H9 (cell line): ENCODE measurements around the gene ARPP19. TPM values are rescaled to one million over a fixed set of nuclear protein-coding genes. Genes with fewer than 3 reads are reported as not detected.

Source experiments
- DNase-seq: peaks from one replicate; pipeline ENCODE4 v3.0.0-alpha.2; 2017
- H2AFZ ChIP-seq: one replicate; pipeline ENCODE4 v1.6.1; 2013; ENCODE audit warnings: mild to moderate bottlenecking, low read length, control low read depth, moderate library complexity
- H2AK5ac ChIP-seq: 2 replicates; pipeline ENCODE4 v1.6.1; 2013; ENCODE audit warnings: low read length, control low read depth, mixed read lengths; ENCODE audit not compliant: insufficient read length
- H2BK120ac ChIP-seq: one replicate; pipeline ENCODE4 v1.6.1; 2013; ENCODE audit warnings: low read depth, mild to moderate bottlenecking, low read length, control low read depth, inconsistent platforms; ENCODE audit not compliant: poor library complexity, severe bottlenecking
- H2BK12ac ChIP-seq: 2 replicates; pipeline ENCODE4 v1.6.1; 2013; ENCODE audit warnings: low read length, control low read depth, mixed read lengths, low read depth; ENCODE audit not compliant: insufficient read length
- H2BK15ac ChIP-seq: 2 replicates; pipeline ENCODE4 v1.6.1; 2013; ENCODE audit warnings: low read depth, low read length, control low read depth
- H2BK20ac ChIP-seq: one replicate; pipeline ENCODE4 v1.6.1; 2013; ENCODE audit warnings: low read depth, mild to moderate bottlenecking, low read length, control low read depth, inconsistent platforms; ENCODE audit not compliant: poor library complexity, severe bottlenecking
- H2BK5ac ChIP-seq: 2 replicates; pipeline ENCODE4 v1.6.1; 2013; ENCODE audit warnings: low read length, control low read depth, mixed read lengths; ENCODE audit not compliant: insufficient read length
- H3K14ac ChIP-seq: 2 replicates; pipeline ENCODE4 v1.6.1; 2013; ENCODE audit warnings: low read length, control low read depth; ENCODE audit not compliant: insufficient read depth
- H3K18ac ChIP-seq: 2 replicates; pipeline ENCODE4 v1.6.1; 2013; ENCODE audit warnings: low read depth, mild to moderate bottlenecking, mixed read lengths, low read length, control low read depth; ENCODE audit not compliant: insufficient read length
- H3K23ac ChIP-seq: 2 replicates; pipeline ENCODE4 v1.6.1; 2013; ENCODE audit warnings: low read length, control low read depth, mixed read lengths, low read depth; ENCODE audit not compliant: insufficient read length
- H3K23me2 ChIP-seq: 2 replicates; pipeline ENCODE4 v1.6.1; 2013; ENCODE audit warnings: low read depth, mild to moderate bottlenecking, mixed read lengths, low read length, control low read depth; ENCODE audit not compliant: insufficient read length, poor library complexity, severe bottlenecking
- H3K27ac ChIP-seq: 2 replicates; pipeline ENCODE4 v1.5.1; 2013; ENCODE audit warnings: low read length, control low read depth, mixed read lengths, low read depth; ENCODE audit not compliant: insufficient read length
- H3K27me3 ChIP-seq: 2 replicates; pipeline ENCODE4 v1.6.1; 2013; ENCODE audit warnings: low read length, control low read depth, inconsistent platforms; ENCODE audit not compliant: insufficient read depth
- H3K4ac ChIP-seq: 2 replicates; pipeline ENCODE4 v1.6.1; 2013; ENCODE audit warnings: low read depth, mild to moderate bottlenecking, control low read depth, inconsistent platforms, low read length, moderate library complexity
- H3K4me1 ChIP-seq: 2 replicates; pipeline ENCODE4 v1.6.1; 2013; ENCODE audit warnings: low read length, control low read depth, inconsistent platforms; ENCODE audit not compliant: insufficient read depth
- H3K4me2 ChIP-seq: 2 replicates; pipeline ENCODE4 v1.6.1; 2013; ENCODE audit warnings: low read length, control low read depth, mixed read lengths; ENCODE audit not compliant: insufficient read length, insufficient read depth
- H3K56ac ChIP-seq: 2 replicates; pipeline ENCODE4 v1.6.1; 2013; ENCODE audit warnings: low read depth, mild to moderate bottlenecking, mixed read lengths, low read length, control low read depth; ENCODE audit not compliant: insufficient read length
- H3K79me1 ChIP-seq: 2 replicates; pipeline ENCODE4 v1.6.1; 2013; ENCODE audit warnings: low read depth, mild to moderate bottlenecking, moderate library complexity, low read length, control low read depth, inconsistent platforms; ENCODE audit not compliant: insufficient read depth, poor library complexity, severe bottlenecking
- H3K79me2 ChIP-seq: 2 replicates; pipeline ENCODE4 v1.6.1; 2013; ENCODE audit warnings: low read length, control low read depth, inconsistent platforms; ENCODE audit not compliant: insufficient read depth
- H3K9ac ChIP-seq: 2 replicates; pipeline ENCODE4 v1.6.1; 2013; ENCODE audit warnings: low read length, control low read depth, mixed read lengths; ENCODE audit not compliant: insufficient read length; ENCODE audit errors: extremely low read depth
- H3K9me3 ChIP-seq: one replicate; pipeline ENCODE4 v1.6.1; 2013; ENCODE audit warnings: low read depth, low read length, inconsistent platforms; ENCODE audit not compliant: control insufficient read depth
- H3T11ph ChIP-seq: one replicate; pipeline ENCODE4 v1.6.1; 2013; ENCODE audit warnings: mild to moderate bottlenecking, low read length, control low read depth, inconsistent platforms
- H4K20me1 ChIP-seq: one replicate; pipeline ENCODE4 v1.6.1; 2013; ENCODE audit not compliant: control insufficient read depth, insufficient read length, insufficient read depth
- H4K5ac ChIP-seq: 2 replicates; pipeline ENCODE4 v1.6.1; 2013; ENCODE audit warnings: low read depth, mild to moderate bottlenecking, mixed read lengths, low read length, control low read depth; ENCODE audit not compliant: insufficient read length
- H4K8ac ChIP-seq: replicated peaks from 2 replicates; pipeline ENCODE4 v1.6.1; 2013; ENCODE audit warnings: low read length, control low read depth, mixed read lengths, low read depth; ENCODE audit not compliant: insufficient read length
- H4K91ac ChIP-seq: 2 replicates; pipeline ENCODE4 v1.6.1; 2013; ENCODE audit warnings: low read depth, mild to moderate bottlenecking, moderate library complexity, mixed read lengths, low read length, control low read depth; ENCODE audit not compliant: insufficient read length
- H3K27ac Mint-ChIP-seq, 3 experiments: 2 replicates in 2 of 3; 3 replicates in 1 of 3; pipeline ENCODE4 v1.8.0; 2020 to 2021; ENCODE audit warnings: mixed read lengths in 3 of 3, mild to moderate bottlenecking in 1 of 3, moderate library complexity in 1 of 3
- H3K27me3 Mint-ChIP-seq: 2 replicates; pipeline ENCODE4 v1.8.0; 2021; ENCODE audit warnings: low read depth, mild to moderate bottlenecking, moderate library complexity, mixed read lengths
- H3K36me3 Mint-ChIP-seq, 3 experiments: 2 replicates in 2 of 3; 3 replicates in 1 of 3; pipeline ENCODE4 v1.8.0; 2020 to 2021; ENCODE audit warnings: low read depth in 3 of 3, mixed read lengths in 3 of 3; ENCODE audit not compliant: insufficient read depth in 1 of 3
- H3K4me1 Mint-ChIP-seq, 2 experiments: 2 replicates each; pipeline ENCODE4 v1.8.0; 2020; ENCODE audit warnings: mixed read lengths in 2 of 2
- H3K4me3 Mint-ChIP-seq, 2 experiments: 2 replicates in 1 of 2; 3 replicates in 1 of 2; pipeline ENCODE4 v1.8.0; 2020 to 2021; ENCODE audit warnings: mild to moderate bottlenecking in 2 of 2, mixed read lengths in 2 of 2, moderate library complexity in 1 of 2
- H3K9me3 Mint-ChIP-seq, 2 experiments: 2 replicates in 1 of 2; 3 replicates in 1 of 2; pipeline ENCODE4 v1.8.0; 2020; ENCODE audit warnings: mild to moderate bottlenecking in 2 of 2, mixed read lengths in 2 of 2, moderate library complexity in 1 of 2
- CTCF ChIP-seq: fragments of 200-600 bp; sonication (generic); conservative IDR thresholded peaks from 3 replicates; pipeline ENCODE4 v1.8.0; 2021; ENCODE audit warnings: antibody characterized with exemption, mild to moderate bottlenecking
- total RNA-seq: library from RNA; stranded (reverse); gene quantifications from 2 replicates; pipeline ENCODE4 v1.2.1, GENCODE V29; 2021

ARPP19 gene
- total RNA-seq, 1 experiment from 2014 or later: 247 TPM

- H2BK15ac ChIP-seq: no peak overlapping the region
- no peaks in the 10 kb centered on the region; the same call in 1 of the 2 replicates for H3K4me1 ChIP-seq
- H3K79me2 ChIP-seq: peaks cover 3% of the 10 kb centered on the region; the same call in 1 of the 2 replicates
- no peak overlapping the region for H4K91ac ChIP-seq
- H3K4me3 Mint-ChIP-seq: no peak overlapping the region
- H2BK12ac ChIP-seq: no peak overlapping the region
- H3K56ac ChIP-seq: no peak overlapping the region
- H3K27ac Mint-ChIP-seq: no peak overlapping the region
- H4K8ac ChIP-seq: no peak overlapping the region
- no peaks in the 10 kb centered on the region for H3K27me3 ChIP-seq
- no peaks in the 10 kb centered on the region for H3K9me3 Mint-ChIP-seq
- no peak for DNase-seq
- no peak overlapping the region for H4K5ac ChIP-seq
- H3K27me3 Mint-ChIP-seq: no peaks in the 10 kb centered on the region
- no peaks in the 10 kb centered on the region for H4K20me1 ChIP-seq
- H2AFZ ChIP-seq: no peak overlapping the region
- no peaks in the 10 kb centered on the region for H3K9me3 ChIP-seq
- no peak overlapping the region for H3K4ac ChIP-seq
- TF ChIP-seq CTCF: no peak
- no peak overlapping the region for H3K9ac ChIP-seq
- peaks cover 5% of the 10 kb centered on the region for H3K79me1 ChIP-seq
- no peaks in the 10 kb centered on the region for H3K23me2 ChIP-seq
- no peaks in the 10 kb centered on the region for H3K36me3 Mint-ChIP-seq
- no peak overlapping the region for H3K18ac ChIP-seq
- peaks cover 14 to 19% of the 10 kb centered on the region in 2 experiments for H3K4me1 Mint-ChIP-seq
- H3T11ph ChIP-seq: no peak overlapping the region
- H2BK20ac ChIP-seq: no peak overlapping the region
- H3K4me2 ChIP-seq: no peak overlapping the region
- no peak overlapping the region for H2BK5ac ChIP-seq
- no peak overlapping the region for H3K14ac ChIP-seq
- H2AK5ac ChIP-seq: no peak overlapping the region
- no peak overlapping the region for H3K27ac ChIP-seq
- no peak overlapping the region for H3K23ac ChIP-seq
- no peak overlapping the region for H2BK120ac ChIP-seq
Observed at GRCh38 chr15:52520421-52520820, 48.4 kb downstream of the ARPP19 start.
